HG03354 (cell line): ENCODE data around the gene JCHAIN.
"Not testable (repeated sequence)": the region's sequence is repeated elsewhere in the genome, so short reads cannot be mapped to it uniquely, and the experiment has no call there.

Experiments used
- ATAC-seq: cut with Tn5 transposase; IDR thresholded peaks from one replicate; pipeline ENCODE4 v1.9.1; 2021; ENCODE audit warnings: mild to moderate bottlenecking; ENCODE audit not compliant: unreplicated experiment, poor library complexity, severe bottlenecking

Gene JCHAIN

DNA sequence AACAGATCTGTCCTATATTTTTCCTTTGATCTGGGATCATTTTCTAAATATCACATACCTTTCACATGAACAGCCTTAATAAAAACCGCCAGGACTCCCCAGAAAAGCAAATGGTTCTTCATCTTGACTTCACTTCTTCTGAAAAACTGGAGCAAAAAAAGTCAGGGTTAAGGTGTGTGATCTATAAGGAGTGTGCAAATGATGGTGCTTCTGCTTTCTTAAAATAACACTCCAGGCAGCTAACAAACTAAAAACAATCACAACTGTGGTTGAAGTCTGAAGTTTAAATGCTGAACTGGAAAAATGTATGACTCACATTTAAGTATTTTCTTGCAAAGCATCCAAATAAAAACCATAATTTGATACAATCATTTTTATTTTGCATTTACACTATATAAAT lies at the start of gene JCHAIN:
TSS of gene JCHAIN (minus strand) at position 140 of the 400 bp plus-strand sequence. CDS start at position 122, 18 bp downstream.
- ATAC-seq: no peak

GRCh38 chr4:70715097-70715496 lies 48.8 kb upstream of the JCHAIN start:
- peak; percentile 29 for ATAC-seq

GRCh38 chr4:70714079-70714887 lies 48.0 kb upstream of the JCHAIN start:
- peak; percentile 55 for ATAC-seq

DNA sequence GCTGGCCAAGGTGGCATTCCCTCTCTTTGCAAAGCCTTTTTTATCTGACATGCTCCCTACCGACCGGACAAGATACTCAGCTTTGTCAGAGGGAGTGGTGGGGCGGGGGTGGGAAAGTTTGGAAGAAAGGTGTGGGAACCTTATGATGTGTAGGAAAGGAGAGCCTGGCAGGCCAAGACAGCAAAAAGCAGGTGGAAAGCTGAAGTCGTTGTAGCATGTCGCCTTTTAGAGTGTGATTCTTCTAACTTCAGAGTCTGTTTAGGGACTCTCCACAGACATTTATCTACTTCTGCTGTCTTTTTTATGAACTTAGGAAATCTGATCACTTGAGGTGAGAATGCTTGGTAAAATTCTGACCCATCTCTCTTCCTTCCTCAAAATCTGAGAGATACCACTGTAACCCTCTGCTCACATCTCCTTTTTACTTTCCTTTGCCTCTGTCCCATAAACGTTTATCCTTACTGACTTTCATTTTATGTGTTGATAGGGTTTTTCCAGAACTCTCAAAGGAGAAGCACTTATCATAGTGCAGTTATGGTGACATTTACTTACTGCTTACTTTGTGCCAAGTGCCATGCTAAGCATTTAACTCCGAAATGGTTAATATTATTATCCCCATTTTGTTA lies 47.3 kb upstream of the JCHAIN start:
- peak; percentile 42 for ATAC-seq

DNA sequence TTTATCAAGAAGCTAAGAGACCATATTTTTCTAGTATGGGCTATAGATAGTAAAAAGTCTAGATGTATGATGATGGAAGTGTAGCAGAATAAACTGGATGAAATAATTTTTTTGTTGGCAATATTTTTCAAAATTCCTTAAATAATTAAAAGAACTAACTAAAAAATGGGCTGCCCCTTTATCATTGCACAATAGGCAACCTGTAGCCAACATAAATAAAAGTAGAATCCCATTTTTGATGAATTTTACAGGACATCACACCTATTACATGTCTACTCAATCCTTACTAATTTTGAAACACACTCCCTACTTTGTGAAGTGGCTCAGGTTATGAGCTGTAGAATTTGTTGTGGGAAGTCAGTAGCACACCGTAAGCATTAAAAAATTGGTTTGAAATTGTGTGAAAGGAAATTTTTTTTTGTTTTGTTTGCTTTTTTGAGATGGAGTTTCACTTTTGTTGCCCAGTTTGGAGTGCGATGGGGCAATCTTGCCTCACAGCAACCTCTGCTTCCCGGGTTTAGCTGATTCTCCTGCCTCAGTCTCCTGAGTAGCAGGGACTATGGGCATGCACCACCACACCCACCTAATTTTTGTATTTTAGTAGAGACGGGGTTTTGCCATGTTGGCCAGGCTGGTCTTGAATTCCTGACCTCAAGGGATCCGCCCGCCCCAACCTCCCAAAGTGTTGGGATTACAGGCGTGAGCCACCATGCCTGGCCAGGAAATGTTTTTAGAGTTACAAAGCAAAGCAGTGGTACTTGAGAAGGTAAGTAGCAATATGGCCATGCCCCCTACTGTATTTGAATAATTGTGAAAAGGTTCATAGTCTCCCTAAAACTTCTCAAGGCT lies 46.5 kb upstream of the JCHAIN start:
- ATAC-seq: peak; percentile 4

GRCh38 chr4:70712150-70712549 lies 45.8 kb upstream of the JCHAIN start:
- no peak for ATAC-seq

DNA sequence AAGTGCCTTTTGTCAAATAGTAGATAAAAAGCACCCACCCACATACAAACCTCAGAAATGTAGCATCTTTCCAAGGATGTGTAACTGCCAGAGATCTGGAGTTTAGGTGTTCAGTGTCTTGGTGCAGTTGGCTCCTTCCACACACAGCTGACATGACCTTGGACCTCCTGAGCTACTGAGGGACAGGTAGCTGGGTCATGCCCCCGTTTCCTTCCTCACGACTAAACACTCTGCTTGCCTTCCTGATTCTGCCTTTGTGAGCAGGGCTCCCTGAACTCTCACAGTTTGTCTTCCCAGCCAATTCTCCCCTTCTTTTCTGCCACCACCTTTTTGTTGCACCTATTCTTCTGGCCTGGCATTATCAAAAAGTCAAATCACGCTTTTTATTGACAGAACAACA lies 45.3 kb upstream of the JCHAIN start:
- no peak for ATAC-seq

DNA sequence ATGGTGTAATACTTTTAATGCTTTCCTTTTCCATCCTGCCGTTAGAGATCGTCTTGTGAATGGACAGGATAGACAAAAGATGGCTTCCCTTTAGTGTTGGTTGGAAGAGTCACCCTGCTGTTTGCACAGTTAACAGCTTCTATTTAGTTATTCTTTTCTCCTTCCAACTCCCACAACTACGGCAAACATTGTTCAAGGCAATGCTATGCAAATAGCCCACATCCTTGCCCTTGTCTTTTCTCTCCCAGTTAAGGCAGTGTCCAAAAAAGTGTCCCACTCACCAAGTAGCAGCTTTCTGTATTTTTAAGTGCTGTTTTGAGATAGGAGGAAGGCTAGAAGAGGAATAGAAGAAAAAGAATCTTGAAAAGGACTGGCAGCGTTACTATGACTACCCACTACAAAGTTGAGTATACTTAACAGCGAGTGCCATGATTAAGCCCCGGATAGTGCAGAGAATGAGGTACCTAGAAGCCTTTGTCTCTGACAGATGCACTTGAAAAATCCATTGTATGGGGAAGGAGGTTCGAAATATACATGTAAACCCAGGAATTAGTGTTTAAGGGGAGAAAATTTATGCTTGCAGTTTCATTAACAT lies 43.4 kb upstream of the JCHAIN start:
- ATAC-seq: no peak

- ATAC-seq: no peak
Measured at GRCh38 chr4:70706516-70706915, 40.2 kb upstream of the JCHAIN start.

DNA sequence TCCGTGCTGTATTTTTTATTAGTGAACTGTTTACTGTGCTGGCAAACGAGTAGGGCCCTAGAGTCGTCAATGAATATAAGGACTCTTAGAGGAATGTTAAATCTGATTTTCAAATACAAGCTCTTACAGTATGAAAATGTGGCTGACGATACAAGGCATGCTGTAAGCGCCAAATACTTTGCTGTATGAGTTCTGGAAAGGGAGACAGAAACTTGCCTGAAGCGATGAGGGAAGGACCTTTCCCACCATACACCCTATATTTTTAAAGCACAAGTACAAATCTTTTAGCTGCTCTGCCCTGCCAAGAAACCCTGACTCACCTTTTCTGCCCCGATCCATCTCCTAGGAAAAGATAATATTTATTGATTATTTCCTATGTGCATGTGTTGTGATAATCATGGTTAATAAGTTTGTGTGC lies 39.7 kb upstream of the JCHAIN start:
- ATAC-seq: no peak

- peak; percentile 68 for ATAC-seq
Measured at GRCh38 chr4:70705183-70706043, 39.1 kb upstream of the JCHAIN start.

DNA sequence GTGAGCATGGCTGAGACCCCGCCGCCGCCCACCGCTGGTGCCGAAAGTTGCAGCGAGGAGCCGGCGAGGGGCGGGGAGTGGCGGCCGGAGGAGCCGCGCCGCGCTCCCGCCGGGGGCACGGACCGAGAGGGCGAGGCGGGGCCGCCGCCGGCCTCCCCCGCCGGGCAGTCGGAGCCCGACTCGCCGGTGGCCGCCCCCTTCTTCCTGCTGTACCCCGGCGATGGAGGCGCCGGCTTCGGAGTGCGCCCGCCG lies 38.5 kb upstream of the JCHAIN start:
- peak; percentile 42 for ATAC-seq

GRCh38 chr4:70704215-70704930 lies 38.1 kb upstream of the JCHAIN start:
- peak; percentile 69 for ATAC-seq

DNA sequence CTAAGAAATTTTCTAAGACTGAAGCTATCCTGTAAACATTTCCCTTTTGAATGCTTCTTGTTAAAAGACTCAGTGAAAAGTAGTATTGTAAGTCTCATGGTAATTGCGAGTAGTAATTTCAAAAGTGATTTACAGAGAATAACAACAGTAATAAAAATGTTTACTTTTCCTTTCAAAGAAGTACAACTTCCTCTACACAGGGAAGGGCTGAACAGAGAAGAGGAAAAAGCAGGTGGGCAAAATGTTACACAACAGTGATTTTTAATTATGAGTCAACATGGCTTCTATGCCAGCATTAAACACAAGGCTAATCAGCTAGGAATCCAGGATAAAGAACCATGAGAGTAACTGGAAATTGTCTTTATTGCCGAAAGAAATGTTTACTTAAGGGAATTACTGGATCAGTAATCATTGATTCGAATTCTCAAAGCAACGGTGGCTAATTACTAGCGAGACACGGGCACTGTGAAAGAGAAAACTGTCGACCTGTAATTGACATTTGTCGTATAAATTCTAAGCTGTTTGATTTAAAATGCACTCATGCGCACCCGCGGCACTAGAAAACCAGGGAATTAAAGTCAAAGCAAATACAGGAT lies 37.4 kb upstream of the JCHAIN start:
- no peak for ATAC-seq

GRCh38 chr4:70702592-70702991 lies 36.3 kb upstream of the JCHAIN start:
- ATAC-seq: not testable (repeated sequence)

GRCh38 chr4:70701271-70701670 lies 35.0 kb upstream of the JCHAIN start:
- ATAC-seq: no peak

- ATAC-seq: no peak
Measured at GRCh38 chr4:70700712-70701111, 34.4 kb upstream of the JCHAIN start.

DNA sequence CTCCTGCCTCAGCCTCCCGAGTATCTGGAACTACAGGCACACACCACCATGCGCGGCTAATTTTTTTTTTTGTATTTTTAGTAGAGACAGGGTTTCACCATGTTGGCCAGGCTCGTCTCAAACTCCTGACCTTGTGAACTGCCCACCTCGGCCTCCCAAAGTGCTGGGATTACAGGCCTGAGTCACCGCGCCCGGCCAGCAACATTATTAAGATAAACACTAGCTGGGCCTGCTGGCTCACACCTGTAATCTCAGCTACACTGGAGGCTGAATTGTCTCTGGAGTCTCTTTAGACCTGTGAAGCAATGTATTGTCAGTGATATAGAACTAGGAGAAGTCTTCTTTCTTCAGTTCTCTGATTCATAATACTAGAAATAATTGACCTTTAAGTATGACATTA lies 32.1 kb upstream of the JCHAIN start:
- not testable (repeated sequence) for ATAC-seq
